K562 (cell line): ENCODE measurements around the gene HSPH1.

Experiments
- BRD4 ChIP-seq: fragments of 200-600 bp; sonication (generic); IDR thresholded peaks from 2 replicates; pipeline ENCODE4 v1.6.1; 2017; ENCODE audit warnings: inconsistent platforms
- CTCF ChIP-seq, 3 experiments: IDR thresholded peaks in 2 of 3; conservative IDR thresholded peaks in 1 of 3; 2 replicates each; pipeline ENCODE4 v1.5.1; 2011 to 2012; ENCODE audit warnings: low read length in 3 of 3, mild to moderate bottlenecking in 3 of 3, control low read depth in 2 of 3, improper control_type of control experiment in 1 of 3, inconsistent platforms in 1 of 3, low read depth in 1 of 3, mixed read lengths in 1 of 3, moderate library complexity in 1 of 3; ENCODE audit not compliant: insufficient read depth in 2 of 3
- ILK ChIP-seq: fragments of 450-650 bp; IDR thresholded peaks from 2 replicates; pipeline ENCODE4 v1.6.1; 2016; ENCODE audit warnings: missing genetic modification characterization, low read depth, mild to moderate bottlenecking, missing compliant biosample characterization, moderate library complexity, borderline replicate concordance
- JUN ChIP-seq, 2 experiments: sonication (generic) in 1 of 2; formaldehyde crosslinking in 1 of 2; IDR thresholded peaks; 2 replicates each; pipeline versions ENCODE4 v1.6.1 to v1.8.0; 2012 to 2022; ENCODE audit warnings: borderline replicate concordance in 2 of 2, mild to moderate bottlenecking in 2 of 2, improper control_type of control experiment in 1 of 2, low read depth in 1 of 2, low read length in 1 of 2, missing genetic modification reagents in 1 of 2
- SMC3 ChIP-seq: conservative IDR thresholded peaks from 2 replicates; pipeline ENCODE4 v1.6.1; 2011; ENCODE audit warnings: low read depth, low read length, improper control_type of control experiment; ENCODE audit not compliant: insufficient read depth
- TCFL5 ChIP-seq: fragments of 250-450 bp; sonication (Bioruptor Pico); conservative IDR thresholded peaks from 2 replicates; pipeline ENCODE4 v1.6.1; 2021; ENCODE audit warnings: mild to moderate bottlenecking, moderate library complexity, matching md5 sums
- ZC3H4 ChIP-seq: sonication (generic); formaldehyde crosslinking; IDR thresholded peaks from 2 replicates; pipeline ENCODE4 v1.9.0; 2021; ENCODE audit warnings: missing genetic modification reagents, borderline replicate concordance
- ZNF23 ChIP-seq: fragments of 250-450 bp; sonication (Bioruptor Pico); IDR thresholded peaks from 2 replicates; pipeline ENCODE4 v1.4.0; 2020; ENCODE audit warnings: mild to moderate bottlenecking

GRCh38 chr13:31161557-31162150 lies at the start of gene HSPH1:
- TF ChIP-seq SMC3 (no peak), ZNF23 (CRISPR knock-in tag) (no peak), BRD4 (no peak), CTCF (IDR thresholded peaks at IDR 0.05 in 2 of 3, conservative IDR thresholded peaks at IDR 0.05 in 1 of 3; ENCODE audit: insufficient read depth in 2 of 3, low read depth in 1 of 3, low read length in 3 of 3) (peak in 2 of 3 experiments; percentile 31 to 34; a peak in 1 of 6 replicates), TCFL5 (CRISPR knock-in tag) (no peak), JUN (IDR thresholded peaks at IDR 0.05; ENCODE audit: borderline replicate concordance, low read depth, low read length) (no peak), JUN (CRISPR knock-in tag; IDR thresholded peaks at IDR 0.05; ENCODE audit: borderline replicate concordance) (no peak), ILK (no peak), ZC3H4 (CRISPR knock-in tag) (no peak; the same call in 1 of the 2 replicates)
